HG02970 (cell line): ENCODE data around the gene BTBD9.

Experiments used
- ATAC-seq: cut with Tn5 transposase; IDR thresholded peaks from one replicate; pipeline ENCODE4 v1.9.1; 2021; ENCODE audit warnings: mild to moderate bottlenecking, moderate library complexity, moderate number of reproducible peaks; ENCODE audit not compliant: unreplicated experiment, low FRiP score

Gene BTBD9

GRCh38 chr6:38489951-38490350, 149.8 kb downstream of the BTBD9 start:
- ATAC-seq, result no peak

- no peak for ATAC-seq
These were observed 152.3 kb downstream of the BTBD9 start for GRCh38 chr6:38487423-38487822.

- no peak for ATAC-seq
These were observed 154.2 kb downstream of the BTBD9 start for GRCh38 chr6:38485488-38485887.

- ATAC-seq, result no peak
These were observed 155.1 kb downstream of the BTBD9 start for GRCh38 chr6:38484656-38485055.

- ATAC-seq, result no peak
These were observed 156.2 kb downstream of the BTBD9 start for GRCh38 chr6:38483526-38483925.

GRCh38 chr6:38482466-38482865, 157.3 kb downstream of the BTBD9 start:
- ATAC-seq, result no peak

- no peak for ATAC-seq
These were observed 157.9 kb downstream of the BTBD9 start for GRCh38 chr6:38481851-38482250.

GRCh38 chr6:38481211-38481836, 158.4 kb downstream of the BTBD9 start:
- no peak for ATAC-seq

GRCh38 chr6:38480036-38480435, 159.7 kb downstream of the BTBD9 start:
- ATAC-seq, result no peak

GRCh38 chr6:38479331-38479730, 160.4 kb downstream of the BTBD9 start:
- no peak for ATAC-seq

GRCh38 chr6:38477680-38478260, 162.0 kb downstream of the BTBD9 start:
- ATAC-seq, result no peak

GRCh38 chr6:38476888-38477287, 162.8 kb downstream of the BTBD9 start:
- no peak for ATAC-seq

GRCh38 chr6:38476141-38476540, 163.6 kb downstream of the BTBD9 start:
- no peak for ATAC-seq

- ATAC-seq, result no peak
These were observed 169.2 kb downstream of the BTBD9 start for GRCh38 chr6:38470548-38470947.

GRCh38 chr6:38467566-38467965, 172.2 kb downstream of the BTBD9 start:
- ATAC-seq, result no peak

GRCh38 chr6:38460186-38460585, 179.5 kb downstream of the BTBD9 start:
- ATAC-seq, result no peak

GRCh38 chr6:38459291-38459690, 180.4 kb downstream of the BTBD9 start:
- ATAC-seq, result no peak

- no peak for ATAC-seq
These were observed 185.9 kb downstream of the BTBD9 start for GRCh38 chr6:38453861-38454260.

- ATAC-seq, result no peak
These were observed 186.7 kb downstream of the BTBD9 start for GRCh38 chr6:38452816-38453660.

- ATAC-seq, result no peak
These were observed 189.0 kb downstream of the BTBD9 start for GRCh38 chr6:38450717-38451116.

GRCh38 chr6:38445925-38446324, 193.8 kb downstream of the BTBD9 start:
- no peak for ATAC-seq

- no peak for ATAC-seq
These were observed 194.4 kb downstream of the BTBD9 start for GRCh38 chr6:38445336-38445735.
